CD4-positive, alpha-beta T cell (primary cell): ENCODE results near the gene AQP4. TPM values are rescaled to one million over a fixed set of nuclear protein-coding genes. Genes with fewer than 3 reads are reported as not detected.

Experiments
- ATAC-seq: fragments of 200-7000 bp; cut with Tn5 transposase; one replicate; pipeline ENCODE4 v1.10.0; 2022; ENCODE audit warnings: mild to moderate bottlenecking; ENCODE audit not compliant: poor library complexity
- CTCF ChIA-PET: fragments of 350-600 bp; sonication (Branson Sonifier 250); formaldehyde crosslinking; loops from one replicate; lab custom pipeline; 2021; ENCODE audit warnings: antibody characterized with exemption, inconsistent platforms; lab: Charles Lee
- POLR2A ChIA-PET: fragments of 350-600 bp; sonication (Branson Sonifier 250); formaldehyde crosslinking; loops from one replicate; lab custom pipeline; 2021; ENCODE audit warnings: antibody characterized with exemption, inconsistent platforms; lab: Charles Lee
- DNase-seq, 14 experiments: peaks; one replicate each; pipeline ENCODE4 v3.0.0-alpha.2; 2013 to 2020; ENCODE audit warnings: mixed read lengths in 2 of 14
- H3K27ac ChIP-seq, 2 donors: one replicate each; pipeline versions ENCODE4 v1.5.1 to v1.7.0; 2013; ENCODE audit warnings: low read length in 2 of 2, low read depth in 1 of 2, mild to moderate bottlenecking in 1 of 2
- H3K27me3 ChIP-seq, 2 experiments: 1 replicate in 1 of 2; 2 replicates in 1 of 2; pipeline versions ENCODE4 v1.6.1 to v1.7.0; 2013; ENCODE audit warnings: low read length in 2 of 2, control low read depth in 1 of 2, mild to moderate bottlenecking in 1 of 2, moderate library complexity in 1 of 2; ENCODE audit not compliant: insufficient read depth in 2 of 2, control insufficient read depth in 1 of 2
- H3K36me3 ChIP-seq: one replicate; pipeline ENCODE4 v1.6.1; 2013; ENCODE audit warnings: low read length, control low read depth; ENCODE audit not compliant: insufficient read depth
- H3K4me1 ChIP-seq: one replicate; pipeline ENCODE4 v1.6.1; 2013; ENCODE audit warnings: low read length, control low read depth; ENCODE audit not compliant: insufficient read depth
- H3K4me3 ChIP-seq: one replicate; pipeline ENCODE4 v1.5.1; 2013; ENCODE audit warnings: mild to moderate bottlenecking, low read length, moderate library complexity
- H3K9me3 ChIP-seq, 2 experiments: 1 replicate in 1 of 2; 2 replicates in 1 of 2; pipeline versions ENCODE4 v1.6.1 to v1.7.0; 2013; ENCODE audit warnings: low read length in 2 of 2, mild to moderate bottlenecking in 2 of 2, control low read depth in 1 of 2, moderate library complexity in 1 of 2; ENCODE audit not compliant: control insufficient read depth in 1 of 2, insufficient read depth in 1 of 2
- H3K27ac Mint-ChIP-seq: one replicate; pipeline ENCODE4 v1.8.0; 2020; ENCODE audit warnings: mixed read lengths
- H3K27me3 Mint-ChIP-seq: one replicate; pipeline ENCODE4 v1.8.0; 2021; ENCODE audit warnings: mixed read lengths
- H3K36me3 Mint-ChIP-seq: one replicate; pipeline ENCODE4 v1.8.0; 2021; ENCODE audit warnings: low read depth, mixed read lengths
- H3K4me1 Mint-ChIP-seq: one replicate; pipeline ENCODE4 v1.8.0; 2021; ENCODE audit warnings: low read depth, mixed read lengths
- H3K4me3 Mint-ChIP-seq: one replicate; pipeline ENCODE4 v1.8.0; 2020; ENCODE audit warnings: mild to moderate bottlenecking, mixed read lengths
- H3K9me3 Mint-ChIP-seq: one replicate; pipeline ENCODE4 v1.8.0; 2020; ENCODE audit warnings: mixed read lengths
- intact Hi-C, 2 experiments: fragments of 100-400 bp; cut with DNase I in 1 of 2; cut with micrococcal nuclease in 1 of 2; formaldehyde crosslinking; loops; one replicate each; pipeline versions ENCODE4 v1.15.1 to v1.9.0; 2023 to 2025; cut with DNase I, micrococcal nuclease
- total RNA-seq, 174 experiments: library from RNA in 2 of 174; stranded (reverse) in 2 of 174; gene quantifications; one replicate each; pipeline ENCODE4 v1.2.3 and lab custom pipeline; 2021 to 2026
- TF ChIP-seq, protein P1 (sequence below): fragments of 200-600 bp; IDR thresholded peaks from one replicate; pipeline ENCODE4 v1.8.0; 2022; ENCODE audit warnings: antibody characterized with exemption, mild to moderate bottlenecking

The AQP4 gene
- total RNA-seq, 2 experiments from 2014 or later, result not detected

DNA sequence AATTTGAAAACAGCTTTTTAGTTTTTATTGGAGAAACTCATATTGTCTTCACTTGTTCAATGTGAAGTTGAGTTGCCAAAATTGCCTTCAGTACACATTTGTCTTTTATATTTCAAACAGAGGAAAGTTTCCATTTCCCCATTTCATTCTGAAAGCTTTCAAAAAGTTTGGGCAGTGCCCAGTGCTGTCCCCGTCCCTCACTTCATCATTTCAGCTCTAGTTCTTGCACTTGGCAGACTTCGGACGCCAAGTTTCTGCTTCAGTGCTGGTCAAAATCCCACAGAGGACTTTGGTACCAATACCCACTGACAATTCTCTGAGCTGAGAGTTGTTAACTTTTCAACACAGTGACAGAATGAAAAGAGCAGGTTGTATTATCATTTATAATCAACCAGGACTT, 43.4 kb upstream of the AQP4 start:
- POLR2A ChIA-PET, result no interaction called here

DNA sequence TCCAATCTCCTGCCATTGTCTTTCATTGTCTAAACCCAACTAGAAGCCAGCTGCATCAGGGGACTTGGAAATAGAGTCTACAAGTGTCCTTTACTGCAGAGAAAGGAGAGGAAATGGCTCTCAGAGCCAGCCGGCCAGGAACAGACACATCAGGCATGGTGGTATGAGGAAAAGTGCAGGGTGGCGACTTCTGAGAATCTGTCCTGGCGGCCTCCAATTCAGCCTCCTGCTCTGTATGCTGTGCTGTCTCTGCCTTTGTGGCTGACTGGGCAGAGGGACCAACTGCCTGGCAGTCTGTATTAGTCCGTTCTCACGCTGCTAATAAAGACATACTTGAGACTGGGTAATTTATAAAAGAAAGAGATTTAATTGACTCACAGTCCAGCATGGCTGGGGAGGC, 36.8 kb upstream of the AQP4 start:
- H3K9me3 Mint-ChIP-seq, result peaks cover 16% of the 10 kb centered on the region
- DNase-seq (no peak), ATAC-seq (no peak)
- Histone ChIP-seq H3K4me3 (no peak overlapping the region), H3K4me1 (no peaks in the 10 kb centered on the region), H3K9me3 (peaks cover 0 to 7% of the 10 kb centered on the region in 2 experiments), H3K36me3 (no peaks in the 10 kb centered on the region), H3K27me3 (no peaks in the 10 kb centered on the region), H3K27ac (no peak overlapping the region)
- TF ChIP-seq, protein P1, sequence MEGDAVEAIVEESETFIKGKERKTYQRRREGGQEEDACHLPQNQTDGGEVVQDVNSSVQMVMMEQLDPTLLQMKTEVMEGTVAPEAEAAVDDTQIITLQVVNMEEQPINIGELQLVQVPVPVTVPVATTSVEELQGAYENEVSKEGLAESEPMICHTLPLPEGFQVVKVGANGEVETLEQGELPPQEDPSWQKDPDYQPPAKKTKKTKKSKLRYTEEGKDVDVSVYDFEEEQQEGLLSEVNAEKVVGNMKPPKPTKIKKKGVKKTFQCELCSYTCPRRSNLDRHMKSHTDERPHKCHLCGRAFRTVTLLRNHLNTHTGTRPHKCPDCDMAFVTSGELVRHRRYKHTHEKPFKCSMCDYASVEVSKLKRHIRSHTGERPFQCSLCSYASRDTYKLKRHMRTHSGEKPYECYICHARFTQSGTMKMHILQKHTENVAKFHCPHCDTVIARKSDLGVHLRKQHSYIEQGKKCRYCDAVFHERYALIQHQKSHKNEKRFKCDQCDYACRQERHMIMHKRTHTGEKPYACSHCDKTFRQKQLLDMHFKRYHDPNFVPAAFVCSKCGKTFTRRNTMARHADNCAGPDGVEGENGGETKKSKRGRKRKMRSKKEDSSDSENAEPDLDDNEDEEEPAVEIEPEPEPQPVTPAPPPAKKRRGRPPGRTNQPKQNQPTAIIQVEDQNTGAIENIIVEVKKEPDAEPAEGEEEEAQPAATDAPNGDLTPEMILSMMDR, result no peak
- H3K4me1 Mint-ChIP-seq, result no peaks in the 10 kb centered on the region
- H3K4me3 Mint-ChIP-seq, result no peak overlapping the region
- H3K36me3 Mint-ChIP-seq, result no peaks in the 10 kb centered on the region
- POLR2A ChIA-PET, result no interaction called here
- intact Hi-C loops, result no loop called here
- CTCF ChIA-PET, result no interaction called here
- no peaks in the 10 kb centered on the region for H3K27me3 Mint-ChIP-seq
- H3K27ac Mint-ChIP-seq, result no peak overlapping the region

More for the DNA sequence above, 43.4 kb upstream of the AQP4 start:
- H3K4me3 Mint-ChIP-seq, result no peak overlapping the region
- Histone ChIP-seq H3K9me3 (no peaks in the 10 kb centered on the region), H3K27me3 (no peaks in the 10 kb centered on the region), H3K4me3 (no peak overlapping the region), H3K36me3 (no peaks in the 10 kb centered on the region), H3K27ac (no peak overlapping the region), H3K4me1 (no peaks in the 10 kb centered on the region)
- DNase-seq (no peak), ATAC-seq (no peak)
- no peak overlapping the region for H3K27ac Mint-ChIP-seq
- no peaks in the 10 kb centered on the region for H3K36me3 Mint-ChIP-seq
- no peaks in the 10 kb centered on the region for H3K27me3 Mint-ChIP-seq
- CTCF ChIA-PET, result no interaction called here
- peaks cover 18% of the 10 kb centered on the region for H3K9me3 Mint-ChIP-seq
- intact Hi-C loops, result no loop called here
- TF ChIP-seq, protein P1, result no peak
- no peaks in the 10 kb centered on the region for H3K4me1 Mint-ChIP-seq

DNA sequence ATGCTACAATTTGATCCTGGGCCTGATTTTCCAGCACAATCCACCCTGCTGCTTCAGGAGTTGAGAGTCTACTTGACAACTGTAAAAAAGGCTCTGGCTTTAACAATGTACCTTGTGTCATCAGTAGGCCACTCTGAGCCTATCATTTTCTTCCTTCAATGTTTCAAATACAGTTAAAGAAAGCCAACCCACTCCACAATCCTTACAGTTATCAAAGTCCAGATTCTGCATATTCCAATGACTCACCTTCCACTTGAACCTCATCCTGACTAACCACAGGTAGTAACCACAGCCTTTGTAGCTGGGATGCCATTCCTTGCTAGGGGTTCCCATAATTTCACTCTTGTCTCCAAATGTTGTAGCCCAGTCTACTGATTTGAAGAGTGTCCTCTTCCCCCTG, 35.5 kb upstream of the AQP4 start:
- POLR2A ChIA-PET, result no interaction called here
- CTCF ChIA-PET, result no interaction called here
- H3K36me3 Mint-ChIP-seq, result no peaks in the 10 kb centered on the region

More for the DNA sequence above, 35.5 kb upstream of the AQP4 start:
- DNase-seq (no peak), ATAC-seq (no peak)
- Histone ChIP-seq H3K4me1 (no peaks in the 10 kb centered on the region), H3K27me3 (no peaks in the 10 kb centered on the region), H3K4me3 (no peak overlapping the region), H3K36me3 (no peaks in the 10 kb centered on the region), H3K9me3 (peaks cover 0 to 7% of the 10 kb centered on the region in 2 experiments), H3K27ac (no peak overlapping the region)
- intact Hi-C loops, result no loop called here
- Mint-ChIP-seq H3K4me3 (no peak overlapping the region), H3K4me1 (no peaks in the 10 kb centered on the region), H3K27me3 (no peaks in the 10 kb centered on the region), H3K9me3 (peaks cover 13% of the 10 kb centered on the region), H3K27ac (no peak overlapping the region)
- TF ChIP-seq, protein P1, result no peak
